DOHH2 (cell line): ENCODE measurements around the gene CAMSAP2.

Experiments
- CTCF ChIP-seq: fragments of 200-600 bp; sonication (generic); IDR thresholded peaks from one replicate; pipeline ENCODE4 v1.5.1; 2014; ENCODE audit warnings: antibody characterized with exemption, mild to moderate bottlenecking, low read depth, low read length; ENCODE audit not compliant: poor library complexity, severe bottlenecking
- EZH2phosphoT487 ChIP-seq: fragments of 200-600 bp; sonication (generic); IDR thresholded peaks from 2 replicates; pipeline ENCODE4 v1.6.1; 2017; ENCODE audit warnings: borderline replicate concordance, mild to moderate bottlenecking, antibody characterized with exemption, low read length, moderate library complexity, mixed read lengths

GRCh38 chr1:200744143-200744542, 5.5 kb downstream of the CAMSAP2 start:
- TF ChIP-seq CTCF (no peak), EZH2phosphoT487 (no peak)
